MM.1S (cell line): ENCODE measurements around the gene CCDC74A.

Experiments used
- EZH2phosphoT487 ChIP-seq: fragments of 300-600 bp; sonication (generic); IDR thresholded peaks from 2 replicates; pipeline ENCODE4 v1.6.1; 2018; ENCODE audit warnings: antibody characterized with exemption, low read length
- TF ChIP-seq, protein P1 (sequence below): fragments of 300-600 bp; sonication (generic); IDR thresholded peaks from 2 replicates; pipeline ENCODE4 v1.5.1; 2016; ENCODE audit warnings: antibody characterized with exemption, low read length, mixed read lengths

DNA sequence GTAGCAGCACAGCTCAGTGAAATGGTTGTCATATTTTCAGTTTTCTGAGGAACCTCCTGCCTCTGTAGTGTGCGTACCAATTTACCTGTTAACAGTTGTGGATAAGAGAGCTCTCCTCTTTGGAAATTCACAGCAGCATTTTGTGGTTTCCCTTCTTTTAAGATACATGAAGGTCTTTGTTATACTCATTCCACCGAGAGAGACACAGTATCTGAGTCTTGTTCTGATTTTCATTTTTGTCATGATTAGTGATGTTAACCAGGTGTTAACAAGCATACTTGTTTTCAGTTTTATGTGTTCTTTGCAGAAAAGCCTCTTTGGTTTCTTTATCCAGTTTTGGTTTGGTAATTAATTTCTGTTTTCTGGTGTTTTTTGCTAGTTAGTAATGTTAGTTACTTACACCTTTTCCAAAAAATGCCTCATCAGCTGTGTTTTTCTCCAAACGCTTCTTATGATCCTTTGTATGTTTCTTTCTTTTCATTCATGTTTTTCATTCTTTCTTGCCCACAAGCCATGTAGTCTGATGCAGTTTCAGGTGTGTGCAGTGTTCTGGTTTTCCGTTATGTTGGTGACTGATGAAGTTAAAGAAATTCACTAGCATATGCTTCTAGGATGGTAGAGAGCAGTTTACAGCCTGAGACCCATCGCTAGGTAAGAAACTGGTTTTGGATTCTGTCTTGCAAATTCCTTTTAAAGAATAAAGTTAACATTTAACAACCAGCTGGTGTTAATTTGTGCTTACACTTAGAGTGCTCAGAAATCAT is 30.1 kb downstream of the CCDC74A start:
- no peak for TF ChIP-seq EZH2phosphoT487
- TF ChIP-seq, protein P1, sequence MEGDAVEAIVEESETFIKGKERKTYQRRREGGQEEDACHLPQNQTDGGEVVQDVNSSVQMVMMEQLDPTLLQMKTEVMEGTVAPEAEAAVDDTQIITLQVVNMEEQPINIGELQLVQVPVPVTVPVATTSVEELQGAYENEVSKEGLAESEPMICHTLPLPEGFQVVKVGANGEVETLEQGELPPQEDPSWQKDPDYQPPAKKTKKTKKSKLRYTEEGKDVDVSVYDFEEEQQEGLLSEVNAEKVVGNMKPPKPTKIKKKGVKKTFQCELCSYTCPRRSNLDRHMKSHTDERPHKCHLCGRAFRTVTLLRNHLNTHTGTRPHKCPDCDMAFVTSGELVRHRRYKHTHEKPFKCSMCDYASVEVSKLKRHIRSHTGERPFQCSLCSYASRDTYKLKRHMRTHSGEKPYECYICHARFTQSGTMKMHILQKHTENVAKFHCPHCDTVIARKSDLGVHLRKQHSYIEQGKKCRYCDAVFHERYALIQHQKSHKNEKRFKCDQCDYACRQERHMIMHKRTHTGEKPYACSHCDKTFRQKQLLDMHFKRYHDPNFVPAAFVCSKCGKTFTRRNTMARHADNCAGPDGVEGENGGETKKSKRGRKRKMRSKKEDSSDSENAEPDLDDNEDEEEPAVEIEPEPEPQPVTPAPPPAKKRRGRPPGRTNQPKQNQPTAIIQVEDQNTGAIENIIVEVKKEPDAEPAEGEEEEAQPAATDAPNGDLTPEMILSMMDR, result no peak
